HCT116 (cell line): Measurements from ENCODE around the gene DVL2.

Experiments
- CTCF ChIP-seq, 3 experiments: fragments of 200-600 bp in 1 of 3; sonication (generic) in 1 of 3; IDR thresholded peaks in 2 of 3; conservative IDR thresholded peaks in 1 of 3; 2 replicates each; pipeline ENCODE4 v1.5.1; 2012 to 2017; ENCODE audit warnings: low read depth in 2 of 3, low read length in 2 of 3, antibody characterized with exemption in 1 of 3, borderline replicate concordance in 1 of 3, control low read depth in 1 of 3, mild to moderate bottlenecking in 1 of 3, mixed read lengths in 1 of 3, mixed run types in 1 of 3, moderate library complexity in 1 of 3; ENCODE audit not compliant: insufficient read depth in 1 of 3
- POLR2AphosphoS5 ChIP-seq: IDR thresholded peaks from 2 replicates; pipeline ENCODE4 v1.6.1; 2011; ENCODE audit warnings: mild to moderate bottlenecking, low read depth, low read length, moderate library complexity
- SIN3A ChIP-seq: IDR thresholded peaks from 2 replicates; pipeline ENCODE4 v1.6.1; 2012; ENCODE audit warnings: low read depth

- TF ChIP-seq CTCF (IDR thresholded peaks at IDR 0.05 in 2 of 3, conservative IDR thresholded peaks at IDR 0.05 in 1 of 3; ENCODE audit: borderline replicate concordance in 1 of 3, insufficient read depth in 1 of 3, low read depth in 2 of 3, low read length in 2 of 3) (no peak), SIN3A (peak; percentile 58), POLR2AphosphoS5 (peak; percentile 48)
Measured at GRCh38 chr17:7258731-7259554, 24.6 kb upstream of the DVL2 start.
